Epidermal melanocyte (primary cell): ENCODE measurements around the gene FRMPD3.

ENCODE experiments used
- DNase-seq: peaks from one replicate; pipeline ENCODE4 v3.0.0; 2011; ENCODE audit warnings: low spot score; ENCODE audit not compliant: insufficient read length

FRMPD3 gene

DNA sequence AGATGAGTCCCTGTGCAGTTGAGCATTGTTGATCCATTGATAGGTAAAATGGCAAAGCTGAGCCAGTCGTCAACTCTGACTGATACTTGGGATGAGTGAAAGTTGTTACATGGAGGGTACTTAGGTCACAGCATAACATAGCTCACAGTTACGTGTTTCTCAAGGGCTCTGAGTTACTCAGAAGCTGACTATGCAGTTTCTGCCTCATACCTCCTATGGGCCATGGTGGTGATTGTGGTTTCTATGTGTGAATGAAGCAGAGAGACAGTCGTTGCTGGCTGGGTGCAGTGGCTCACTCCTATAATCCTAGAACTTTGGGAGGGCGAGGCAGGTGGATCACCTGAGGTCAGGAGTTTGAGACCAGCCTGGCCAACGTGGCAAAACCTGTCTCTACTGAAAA, 30.8 kb downstream of the FRMPD3 start:
- no peak for DNase-seq

DNA sequence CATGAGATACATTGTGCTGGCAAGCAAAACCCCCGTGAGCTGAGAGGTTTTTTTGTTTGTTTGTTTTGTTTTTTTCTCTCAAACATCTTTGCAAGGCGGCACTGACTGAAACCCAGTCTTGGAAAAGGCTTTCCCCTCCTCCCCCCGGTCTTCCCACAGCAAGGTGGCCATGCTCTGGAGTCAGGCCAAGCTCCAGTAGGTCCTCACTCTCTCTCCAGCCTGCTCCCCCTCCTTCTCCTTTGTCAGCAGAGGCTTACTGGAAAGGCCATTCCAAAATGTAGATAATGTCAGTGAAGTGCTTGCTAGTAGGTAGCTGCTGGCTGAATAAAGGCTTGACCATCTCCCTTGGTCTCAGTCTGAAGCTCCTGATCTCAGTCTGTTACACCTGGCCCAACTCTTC, 32.6 kb downstream of the FRMPD3 start:
- DNase-seq = no peak

- DNase-seq = no peak
Measured at GRCh38 chrX:107484002-107484726, 34.7 kb downstream of the FRMPD3 start.

DNA sequence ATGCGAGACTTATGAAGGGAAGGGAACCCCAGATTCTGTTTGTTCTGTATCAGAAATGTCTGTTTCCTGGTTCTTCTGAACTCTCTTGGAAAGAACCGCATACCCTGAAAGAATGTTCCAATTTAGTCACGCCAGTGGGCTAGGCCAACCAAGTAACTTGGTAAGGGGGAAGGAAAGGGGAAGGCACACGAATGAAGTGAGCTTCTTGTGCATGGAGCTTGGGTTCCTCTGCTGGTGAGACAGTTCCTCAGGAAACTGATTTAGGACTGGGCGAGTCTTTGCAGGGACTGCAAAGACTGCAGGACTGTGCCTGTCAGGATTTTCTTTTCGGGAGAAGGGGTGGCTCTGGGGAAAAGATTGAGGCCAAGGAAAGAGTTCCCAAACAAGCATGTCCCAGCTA, 35.6 kb downstream of the FRMPD3 start:
- DNase-seq = no peak

DNA sequence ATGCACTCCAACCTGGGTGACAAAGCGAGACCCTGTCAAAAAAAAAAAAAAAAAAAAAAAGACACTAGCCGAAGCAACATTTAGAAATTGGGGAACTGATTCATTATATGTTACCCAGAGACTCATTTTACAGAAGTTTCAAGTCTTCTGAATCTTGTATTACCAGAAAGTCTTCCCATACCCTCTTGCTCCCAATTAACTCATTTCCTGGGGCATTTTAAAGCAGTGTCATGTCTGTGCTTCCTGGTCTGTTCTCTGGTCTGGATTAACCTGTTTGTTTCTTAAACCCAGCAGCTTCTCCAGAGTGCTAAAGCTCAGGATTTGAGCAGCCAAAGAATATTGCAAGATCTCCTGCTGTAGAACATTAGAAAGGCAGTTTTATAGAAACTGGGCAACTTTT, 43.7 kb downstream of the FRMPD3 start:
- DNase-seq = no peak

DNA sequence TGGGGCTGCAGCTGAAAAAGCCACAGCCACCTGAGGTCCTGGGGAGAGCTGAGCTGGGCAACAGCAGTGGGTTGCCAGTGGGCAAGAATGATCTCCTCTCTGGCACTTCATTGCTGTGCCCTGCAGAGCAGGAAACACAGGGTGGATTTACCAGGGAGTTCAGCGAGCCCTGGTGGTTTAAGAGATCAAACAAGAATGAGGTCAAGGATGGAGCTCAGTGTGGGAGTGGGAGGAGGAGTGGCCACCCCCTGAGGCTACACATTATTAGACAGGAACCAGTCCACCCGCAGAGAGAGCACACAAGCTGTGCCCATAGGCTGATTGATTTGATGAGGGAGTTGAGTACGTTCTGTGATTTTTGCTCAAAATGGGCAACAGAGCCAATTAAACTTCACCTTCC, 47.3 kb downstream of the FRMPD3 start:
- DNase-seq = no peak
